WTC11 (cell line): Measurements from ENCODE around the gene PDYN. TPM values are rescaled to one million over a fixed set of nuclear protein-coding genes. Genes with fewer than 3 reads are reported as not detected.

Experiments
- ATAC-seq: fragments of 200-7000 bp; cut with Tn5 transposase; 2 replicates; pipeline ENCODE4 v1.10.0; 2021; ENCODE audit warnings: mild to moderate bottlenecking, moderate library complexity
- CTCF ChIA-PET: fragments of 300-600 bp; sonication (Branson Sonifier 250); formaldehyde crosslinking; loops from one replicate; lab custom pipeline; 2021; ENCODE audit warnings: antibody characterized with exemption; lab: Charles Lee
- POLR2A ChIA-PET: fragments of 350-600 bp; sonication (Branson Sonifier 250); formaldehyde crosslinking; loops from one replicate; lab custom pipeline; 2021; ENCODE audit warnings: antibody characterized with exemption; lab: Charles Lee
- DNase-seq: peaks from one replicate; pipeline ENCODE4 v3.0.0; 2021; ENCODE audit warnings: low spot score
- H3K27ac Mint-ChIP-seq: 2 replicates; pipeline ENCODE4 v1.8.0; 2021; ENCODE audit warnings: mixed read lengths
- H3K27me3 Mint-ChIP-seq: 2 replicates; pipeline ENCODE4 v1.8.0; 2021; ENCODE audit warnings: low read depth, mild to moderate bottlenecking, moderate library complexity, mixed read lengths
- H3K36me3 Mint-ChIP-seq: 2 replicates; pipeline ENCODE4 v1.8.0; 2021; ENCODE audit warnings: mixed read lengths
- H3K4me1 Mint-ChIP-seq: 2 replicates; pipeline ENCODE4 v1.8.0; 2022; ENCODE audit warnings: mixed read lengths
- H3K4me3 Mint-ChIP-seq: 2 replicates; pipeline ENCODE4 v1.8.0; 2021; ENCODE audit warnings: mild to moderate bottlenecking, moderate library complexity, mixed read lengths
- H3K9me3 Mint-ChIP-seq: 2 replicates; pipeline ENCODE4 v1.8.0; 2021; ENCODE audit warnings: mixed read lengths
- AR ChIP-seq: fragments of 250-450 bp; sonication (Bioruptor Pico); IDR thresholded peaks from 2 replicates; pipeline ENCODE4 v1.9.0; 2021; ENCODE audit warnings: mild to moderate bottlenecking
- ATF2 ChIP-seq: sonication (generic); formaldehyde crosslinking; IDR thresholded peaks from 2 replicates; pipeline ENCODE4 v1.8.1; 2022; ENCODE audit warnings: low read depth, missing genetic modification reagents, borderline replicate concordance
- CREB1 ChIP-seq: sonication (generic); formaldehyde crosslinking; IDR thresholded peaks from 2 replicates; pipeline ENCODE4 v1.8.0; 2023; ENCODE audit warnings: mild to moderate bottlenecking, missing genetic modification reagents
- CTCF ChIP-seq: fragments of 200-600 bp; IDR thresholded peaks from 2 replicates; pipeline ENCODE4 v1.8.0; 2022; ENCODE audit warnings: antibody characterized with exemption
- E2F4 ChIP-seq: sonication (generic); formaldehyde crosslinking; IDR thresholded peaks from 2 replicates; pipeline ENCODE4 v1.8.1; 2022; ENCODE audit warnings: low read depth, mild to moderate bottlenecking, moderate library complexity, missing genetic modification reagents, borderline replicate concordance
- E2F5 ChIP-seq: sonication (generic); formaldehyde crosslinking; IDR thresholded peaks from 2 replicates; pipeline ENCODE4 v1.8.1; 2022; ENCODE audit warnings: mild to moderate bottlenecking, moderate library complexity, missing genetic modification reagents
- GABPB1 ChIP-seq: sonication (generic); formaldehyde crosslinking; IDR thresholded peaks from 2 replicates; pipeline ENCODE4 v1.8.1; 2023; ENCODE audit warnings: mild to moderate bottlenecking, missing genetic modification reagents
- GTF2I ChIP-seq: fragments of 250-450 bp; sonication (Bioruptor Pico); conservative IDR thresholded peaks from 2 replicates; pipeline ENCODE4 v1.4.0; 2021; ENCODE audit warnings: mild to moderate bottlenecking
- HMGA2 ChIP-seq: fragments of 250-450 bp; sonication (Bioruptor Pico); IDR thresholded peaks from 2 replicates; pipeline ENCODE4 v1.4.0; 2021; ENCODE audit warnings: mild to moderate bottlenecking, moderate library complexity
- JAZF1 ChIP-seq: fragments of 250-450 bp; sonication (Bioruptor Pico); IDR thresholded peaks from 2 replicates; pipeline ENCODE4 v1.9.0; 2021; ENCODE audit warnings: moderate library complexity, mild to moderate bottlenecking, inconsistent platforms
- MAX ChIP-seq: sonication (generic); formaldehyde crosslinking; IDR thresholded peaks from 2 replicates; pipeline ENCODE4 v1.8.0; 2022; ENCODE audit warnings: mild to moderate bottlenecking, missing genetic modification reagents
- MLX ChIP-seq: sonication (generic); formaldehyde crosslinking; IDR thresholded peaks from 2 replicates; pipeline ENCODE4 v1.8.1; 2023; ENCODE audit warnings: mild to moderate bottlenecking, missing genetic modification reagents, moderate library complexity
- NR3C1 ChIP-seq: sonication (generic); formaldehyde crosslinking; conservative IDR thresholded peaks from 2 replicates; pipeline ENCODE4 v1.8.1; 2023; ENCODE audit warnings: low read depth, mild to moderate bottlenecking, missing genetic modification reagents
- PREB ChIP-seq: sonication (generic); formaldehyde crosslinking; IDR thresholded peaks from 2 replicates; pipeline ENCODE4 v1.8.1; 2022; ENCODE audit warnings: mild to moderate bottlenecking, missing genetic modification reagents, moderate library complexity, borderline replicate concordance
- RELA ChIP-seq: sonication (generic); formaldehyde crosslinking; IDR thresholded peaks from 2 replicates; pipeline ENCODE4 v1.8.1; 2022; ENCODE audit warnings: missing genetic modification reagents, mild to moderate bottlenecking, borderline replicate concordance
- SP1 ChIP-seq: sonication (generic); formaldehyde crosslinking; conservative IDR thresholded peaks from 2 replicates; pipeline ENCODE4 v1.8.1; 2022; ENCODE audit warnings: missing genetic modification reagents
- ZBTB43 ChIP-seq: sonication (generic); formaldehyde crosslinking; IDR thresholded peaks from 2 replicates; pipeline ENCODE4 v1.8.1; 2023; ENCODE audit warnings: mild to moderate bottlenecking, missing genetic modification reagents
- ZNF219 ChIP-seq: sonication (generic); formaldehyde crosslinking; IDR thresholded peaks from 2 replicates; pipeline ENCODE4 v1.8.0; 2023; ENCODE audit warnings: missing genetic modification reagents, mild to moderate bottlenecking, borderline replicate concordance
- ZNF232 ChIP-seq: sonication (generic); formaldehyde crosslinking; IDR thresholded peaks from 2 replicates; pipeline ENCODE4 v1.8.0; 2022; ENCODE audit warnings: mild to moderate bottlenecking, missing genetic modification reagents
- ZNF317 ChIP-seq: sonication (generic); formaldehyde crosslinking; IDR thresholded peaks from 2 replicates; pipeline ENCODE4 v1.8.1; 2023; ENCODE audit warnings: low read depth, mild to moderate bottlenecking, moderate library complexity, missing genetic modification reagents, borderline replicate concordance
- ZNF671 ChIP-seq: fragments of 250-450 bp; sonication (Bioruptor Pico); IDR thresholded peaks from 2 replicates; pipeline ENCODE4 v1.8.0; 2021; ENCODE audit warnings: mild to moderate bottlenecking
- total RNA-seq: library from RNA; stranded (reverse); gene quantifications from 3 replicates; pipeline ENCODE4 v1.2.3, GENCODE V29; 2021

The PDYN gene
- total RNA-seq, 1 experiment from 2014 or later: 0.28 TPM

GRCh38 chr20:1968964-1969363 lies 24.9 kb downstream of the PDYN start:
- ATAC-seq (no peak), DNase-seq (no peak)
- Mint-ChIP-seq H3K27ac (no peak overlapping the region), H3K4me3 (no peak overlapping the region), H3K27me3 (peaks cover 17% of the 10 kb centered on the region), H3K4me1 (peaks cover 41% of the 10 kb centered on the region), H3K36me3 (no peaks in the 10 kb centered on the region), H3K9me3 (0 out of 2 replicates have a peak, but pooled peaks cover 5% of the 10 kb centered on the region)
- TF ChIP-seq GABPB1 (CRISPR knock-in tag) (no peak), ZNF219 (CRISPR knock-in tag) (no peak), GTF2I (no peak), MAX (CRISPR knock-in tag) (no peak), RELA (CRISPR knock-in tag) (no peak), ATF2 (CRISPR knock-in tag) (no peak), E2F4 (CRISPR knock-in tag) (no peak), ZNF317 (CRISPR knock-in tag) (no peak), JAZF1 (no peak), ZNF232 (CRISPR knock-in tag) (no peak), CREB1 (CRISPR knock-in tag) (no peak), AR (CRISPR knock-in tag) (no peak), CTCF (no peak)
- ChIA-PET CTCF (interaction anchor here (1.2 to 1.8 kb wide), 3 partner anchors 24 to 125 kb away, joined by 4 to 10 read pairs (median 6); no protein-coding TSS in a partner anchor), POLR2A (interaction anchor here (0.6 kb wide), 1 partner anchor 339 kb away, joined by 6 read pairs; no protein-coding TSS in a partner anchor)

GRCh38 chr20:1965520-1966351 lies 28.1 kb downstream of the PDYN start:
- POLR2A ChIA-PET: interaction anchor here (1.0 to 1.5 kb wide), 2 partner anchors 19 to 206 kb away, joined by 3 to 7 read pairs; no protein-coding TSS in a partner anchor
- Mint-ChIP-seq H3K9me3 (0 out of 2 replicates have a peak, but pooled peaks cover 5% of the 10 kb centered on the region), H3K36me3 (no peaks in the 10 kb centered on the region), H3K4me1 (peaks cover 36% of the 10 kb centered on the region), H3K27me3 (peaks cover 22% of the 10 kb centered on the region), H3K27ac (no peak overlapping the region), H3K4me3 (peak overlapping the region; percentile 58)
- ATAC-seq (peak; percentile 70), DNase-seq (peak; percentile 89)
- CTCF ChIA-PET: interaction anchor here (0.5 to 3.7 kb wide), 30 partner anchors 10 to 1174 kb away, joined by 3 to 54 read pairs (median 3); no protein-coding TSS in a partner anchor
- peak; percentile 32; the same call in 1 of the 2 replicates for TF ChIP-seq E2F5
- TF ChIP-seq ZBTB43 (CRISPR knock-in tag): no peak
- TF ChIP-seq SP1 (CRISPR knock-in tag): no peak
- no peak for TF ChIP-seq NR3C1 (CRISPR knock-in tag)
- peak; percentile 92 for TF ChIP-seq MAX (CRISPR knock-in tag)
- TF ChIP-seq HMGA2 (CRISPR knock-in tag): no peak
- no peak for TF ChIP-seq ZNF671 (CRISPR knock-in tag)
- no peak for TF ChIP-seq MLX
- no peak for TF ChIP-seq PREB
